ENCODE measurements around the gene APBA1. TPM values are rescaled to one million over a fixed set of nuclear protein-coding genes. Genes with fewer than 3 reads are reported as not detected.
"Not testable (repeated sequence)": the region's sequence is repeated elsewhere in the genome, so short reads cannot be mapped to it uniquely, and the experiment has no call there.

APBA1 gene
- total RNA-seq, 1 donor from 2014 or later = 8.4 TPM

GRCh38 chr9:69442486-69442885 lies 229.7 kb downstream of the APBA1 start:
- Mint-ChIP-seq H3K4me1 (ENCODE audit: unreplicated experiment) (no peaks in the 10 kb centered on the region), H3K36me3 (ENCODE audit: low read depth, unreplicated experiment) (peaks cover 7% of the 10 kb centered on the region), H3K27me3 (ENCODE audit: unreplicated experiment) (no peaks in the 10 kb centered on the region), H3K27ac (ENCODE audit: unreplicated experiment) (no peak overlapping the region), H3K9me3 (ENCODE audit: unreplicated experiment) (no peaks in the 10 kb centered on the region), H3K4me3 (ENCODE audit: unreplicated experiment) (no peak overlapping the region)
- no peak for TF ChIP-seq CTCF (IDR thresholded peaks at IDR 0.05; ENCODE audit: unreplicated experiment)
- no peak for DNase-seq (ENCODE audit: low spot score)

GRCh38 chr9:69440254-69440955 lies 231.8 kb downstream of the APBA1 start:
- not testable (repeated sequence) for DNase-seq (ENCODE audit: low spot score); H3K36me3 Mint-ChIP-seq (ENCODE audit: low read depth, unreplicated experiment); H3K4me3 Mint-ChIP-seq (ENCODE audit: unreplicated experiment); H3K4me1 Mint-ChIP-seq (ENCODE audit: unreplicated experiment); H3K27ac Mint-ChIP-seq (ENCODE audit: unreplicated experiment); H3K9me3 Mint-ChIP-seq (ENCODE audit: unreplicated experiment); H3K27me3 Mint-ChIP-seq (ENCODE audit: unreplicated experiment)

GRCh38 chr9:69439654-69440053 lies 232.5 kb downstream of the APBA1 start:
- not testable (repeated sequence) for H3K4me3 Mint-ChIP-seq (ENCODE audit: unreplicated experiment); DNase-seq (ENCODE audit: low spot score); H3K27ac Mint-ChIP-seq (ENCODE audit: unreplicated experiment); H3K36me3 Mint-ChIP-seq (ENCODE audit: low read depth, unreplicated experiment); H3K9me3 Mint-ChIP-seq (ENCODE audit: unreplicated experiment); H3K27me3 Mint-ChIP-seq (ENCODE audit: unreplicated experiment); H3K4me1 Mint-ChIP-seq (ENCODE audit: unreplicated experiment)

- no peak for TF ChIP-seq CTCF (IDR thresholded peaks at IDR 0.05; ENCODE audit: unreplicated experiment)
- no peaks in the 10 kb centered on the region for H3K4me1 Mint-ChIP-seq (ENCODE audit: unreplicated experiment)
- peaks cover 8% of the 10 kb centered on the region for H3K27me3 Mint-ChIP-seq (ENCODE audit: unreplicated experiment)
- no peak overlapping the region for H3K27ac Mint-ChIP-seq (ENCODE audit: unreplicated experiment)
- peaks cover 4% of the 10 kb centered on the region for H3K36me3 Mint-ChIP-seq (ENCODE audit: low read depth, unreplicated experiment)
- H3K4me3 Mint-ChIP-seq (ENCODE audit: unreplicated experiment) = no peak overlapping the region
- peaks cover 3% of the 10 kb centered on the region for H3K9me3 Mint-ChIP-seq (ENCODE audit: unreplicated experiment)
- no peak for DNase-seq (ENCODE audit: low spot score)
Measured at GRCh38 chr9:69433968-69434367, 238.2 kb downstream of the APBA1 start.

GRCh38 chr9:69433392-69433791 lies 238.8 kb downstream of the APBA1 start:
- Mint-ChIP-seq H3K27ac (ENCODE audit: unreplicated experiment) (no peak overlapping the region), H3K9me3 (ENCODE audit: unreplicated experiment) (peaks cover 3% of the 10 kb centered on the region), H3K36me3 (ENCODE audit: low read depth, unreplicated experiment) (peaks cover 4% of the 10 kb centered on the region), H3K4me1 (ENCODE audit: unreplicated experiment) (no peaks in the 10 kb centered on the region), H3K27me3 (ENCODE audit: unreplicated experiment) (peaks cover 8% of the 10 kb centered on the region), H3K4me3 (ENCODE audit: unreplicated experiment) (no peak overlapping the region)
- TF ChIP-seq CTCF (IDR thresholded peaks at IDR 0.05; ENCODE audit: unreplicated experiment) = no peak
- DNase-seq (ENCODE audit: low spot score) = no peak

GRCh38 chr9:69432623-69433022 lies 239.5 kb downstream of the APBA1 start:
- no peak for TF ChIP-seq CTCF (IDR thresholded peaks at IDR 0.05; ENCODE audit: unreplicated experiment)
- Mint-ChIP-seq H3K27ac (ENCODE audit: unreplicated experiment) (no peak overlapping the region), H3K4me1 (ENCODE audit: unreplicated experiment) (no peaks in the 10 kb centered on the region), H3K36me3 (ENCODE audit: low read depth, unreplicated experiment) (peaks cover 4% of the 10 kb centered on the region), H3K27me3 (ENCODE audit: unreplicated experiment) (peaks cover 10% of the 10 kb centered on the region), H3K4me3 (ENCODE audit: unreplicated experiment) (no peak overlapping the region), H3K9me3 (ENCODE audit: unreplicated experiment) (peaks cover 3% of the 10 kb centered on the region)
- DNase-seq (ENCODE audit: low spot score) = no peak

Data from endothelial cell (in vitro differentiated cells).